HG02642 (cell line): Measurements from ENCODE around the gene LYAR.

Experiments
- ATAC-seq: cut with Tn5 transposase; IDR thresholded peaks from one replicate; pipeline ENCODE4 v1.9.1; 2021; ENCODE audit warnings: mild to moderate bottlenecking; ENCODE audit not compliant: unreplicated experiment, poor library complexity

Gene LYAR

DNA sequence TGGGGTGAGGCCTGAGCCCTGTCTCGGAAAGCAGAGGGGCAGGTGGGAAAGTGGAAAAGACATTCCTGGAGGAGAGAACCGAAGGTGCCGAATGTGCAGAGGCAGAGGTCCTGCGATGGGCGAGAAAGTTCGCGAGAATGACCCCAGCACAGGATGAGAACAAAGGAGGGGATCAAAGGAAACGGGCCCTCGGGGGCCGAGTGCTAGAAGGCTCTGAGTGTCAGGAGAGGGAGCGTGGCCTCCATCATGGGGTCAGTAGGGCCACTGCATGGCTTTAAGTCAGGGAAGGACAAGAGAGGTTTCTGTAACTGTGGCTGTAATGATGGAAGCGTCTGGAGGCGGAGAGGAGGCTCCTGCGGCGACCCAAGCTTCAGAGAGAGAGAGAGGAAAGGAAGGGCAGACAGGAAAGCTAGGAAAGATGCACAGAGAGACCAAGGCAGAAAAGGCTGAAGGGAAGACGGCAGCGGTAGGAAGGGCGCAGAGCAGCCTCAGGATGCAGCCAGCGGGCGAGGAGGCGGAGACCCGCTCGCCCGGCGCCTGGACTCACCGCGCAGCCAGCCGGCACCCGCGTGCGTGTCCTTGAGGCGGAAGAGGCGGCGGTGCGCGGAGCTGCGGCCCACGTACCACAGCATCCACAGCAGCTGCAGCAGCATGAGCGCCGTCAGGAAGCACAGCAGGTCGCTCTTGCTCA, 63.9 kb downstream of the LYAR start:
- no peak for ATAC-seq
